Measurements from ENCODE around the gene C7orf25.

- TF ChIP-seq CTCF (IDR thresholded peaks at IDR 0.05; ENCODE audit: low read depth, low read length), result no peak
- TF ChIP-seq POLR2A (IDR thresholded peaks at IDR 0.05; ENCODE audit: extremely low read depth, insufficient read length), result no peak
- no peak for TF ChIP-seq MAX (IDR thresholded peaks at IDR 0.05; ENCODE audit: low read depth, low read length)
- no peak for TF ChIP-seq MYC (IDR thresholded peaks at IDR 0.05; ENCODE audit: low read depth, low read length)
These were observed 34.2 kb upstream of the C7orf25 start for GRCh38 chr7:42945821-42946626.
